Myocyte (in vitro differentiated cells): ENCODE measurements around the gene COL15A1. TPM values are rescaled to one million over a fixed set of nuclear protein-coding genes. Genes with fewer than 3 reads are reported as not detected.
A peak's percentile ranks its signal among the peaks of the same experiment; 100 is the strongest.
"Not testable (repeated sequence)": the region's sequence is repeated elsewhere in the genome, so short reads cannot be mapped to it uniquely, and the experiment has no call there.

ENCODE experiments used
- DNase-seq: peaks from one replicate; pipeline ENCODE4 v3.0.0-alpha.2; 2012; ENCODE audit warnings: low read depth
- total RNA-seq: library from RNA; depleted of rRNA; stranded (reverse); fragments of >200 nt; gene quantifications from 2 replicates; pipeline ENCODE4 v1.2.3, GENCODE V29; 2014

Gene COL15A1
- total RNA-seq, 1 donor from 2014 or later: 7.0 TPM

- no peak for DNase-seq
These were observed 131.2 kb downstream of the COL15A1 start for GRCh38 chr9:99074902-99075245.

- peak; percentile 95 for DNase-seq
These were observed 131.7 kb downstream of the COL15A1 start for GRCh38 chr9:99075246-99075912.

- no peak for DNase-seq
These were observed 132.3 kb downstream of the COL15A1 start for GRCh38 chr9:99076030-99076429.

GRCh38 chr9:99076483-99077171, 132.9 kb downstream of the COL15A1 start:
- DNase-seq: peak; percentile 71

GRCh38 chr9:99078717-99079116, 135.0 kb downstream of the COL15A1 start:
- no peak for DNase-seq

GRCh38 chr9:99079542-99079941, 135.8 kb downstream of the COL15A1 start:
- DNase-seq: no peak

- DNase-seq: no peak
These were observed 139.3 kb downstream of the COL15A1 start for GRCh38 chr9:99083051-99083450.

- DNase-seq: peak; percentile 78
These were observed 142.5 kb downstream of the COL15A1 start for GRCh38 chr9:99085949-99086948.

GRCh38 chr9:99087462-99087861, 143.8 kb downstream of the COL15A1 start:
- no peak for DNase-seq

- peak; percentile 43 for DNase-seq
These were observed 146.8 kb downstream of the COL15A1 start for GRCh38 chr9:99090336-99091130.

- no peak for DNase-seq
These were observed 149.2 kb downstream of the COL15A1 start for GRCh38 chr9:99092643-99093491.

- DNase-seq: no peak
These were observed 149.7 kb downstream of the COL15A1 start for GRCh38 chr9:99093492-99093791.

GRCh38 chr9:99095565-99095964, 151.9 kb downstream of the COL15A1 start:
- no peak for DNase-seq

GRCh38 chr9:99096409-99096808, 152.7 kb downstream of the COL15A1 start:
- DNase-seq: no peak

GRCh38 chr9:99099806-99100585, 156.3 kb downstream of the COL15A1 start:
- not testable (repeated sequence) for DNase-seq

GRCh38 chr9:99101271-99101670, 157.6 kb downstream of the COL15A1 start:
- no peak for DNase-seq

GRCh38 chr9:99101812-99102211, 158.1 kb downstream of the COL15A1 start:
- no peak for DNase-seq

- no peak for DNase-seq
These were observed 159.6 kb downstream of the COL15A1 start for GRCh38 chr9:99103054-99103895.
